Suppressor macrophage (primary cell): ENCODE measurements around the gene FMNL1.
A peak's percentile ranks its signal among the peaks of the same experiment; 100 is the strongest.

Source experiments
- DNase-seq, 4 experiments: peaks; one replicate each; pipeline ENCODE4 v3.0.0-alpha.2; 2020 to 2022
- total RNA-seq, 17 experiments: gene quantifications; one replicate each; lab custom pipeline; 2026; ENCODE audit warnings: mixed read lengths in 6 of 17, inconsistent platforms in 3 of 17; lab: John Stamatoyannopoulos, UW

Gene FMNL1
- 59.2 to 221 (median 133) reads per million in 17 experiments for total RNA-seq

DNA sequence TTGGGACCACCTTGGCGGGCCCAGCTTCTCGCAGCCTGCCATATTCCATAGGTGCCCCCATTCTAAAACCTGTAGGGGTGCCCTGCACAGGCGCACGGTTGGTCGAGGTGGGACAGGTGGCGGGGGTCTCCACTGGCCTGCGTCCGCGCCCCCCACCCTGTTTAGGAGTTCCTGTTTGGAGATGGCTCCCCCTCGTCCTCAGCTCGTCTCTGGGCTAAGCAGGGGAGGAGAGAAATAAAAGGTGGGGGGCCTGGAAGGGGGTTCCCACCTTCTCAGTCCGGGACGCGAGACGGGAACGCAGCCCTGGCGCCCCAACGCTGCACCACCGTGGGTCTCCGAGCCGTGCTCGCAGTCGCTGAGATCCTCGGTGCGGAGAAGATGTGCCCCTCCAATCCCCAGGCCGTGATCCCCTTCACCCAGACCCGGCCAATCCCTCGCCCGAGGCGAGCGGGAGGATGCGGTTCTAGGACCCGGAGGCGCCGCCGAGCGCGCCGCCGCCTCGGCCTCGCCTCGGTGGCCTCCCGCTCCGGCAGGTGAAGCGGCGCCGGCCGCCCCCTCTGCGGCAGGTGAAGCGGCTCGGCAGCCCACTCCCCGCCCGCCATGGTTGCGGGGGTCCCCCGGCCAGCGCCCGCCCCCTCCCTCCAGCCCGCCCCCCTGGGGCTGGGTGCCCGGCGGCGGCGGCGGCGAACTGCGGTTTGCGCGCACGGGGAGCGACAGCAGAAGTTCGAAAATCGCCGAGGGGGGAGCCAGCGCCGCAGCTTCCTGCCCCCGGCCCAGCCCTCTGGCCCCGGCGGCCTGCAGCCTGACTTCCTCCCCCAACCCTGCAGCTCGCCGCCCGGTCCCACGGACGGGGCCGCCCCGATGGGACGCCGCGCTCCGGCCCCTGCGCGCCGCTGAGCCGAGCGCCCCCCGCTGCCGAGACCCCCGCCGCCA is at the start of gene FMNL1:
TSS of gene FMNL1 (plus strand) at position 805 of the 933 bp plus-strand sequence. CDS start 240 bp downstream, outside the sequence.
- peak; percentile 78 to 93 (median 86) for DNase-seq

GRCh38 chr17:45172232-45172540 is 49.5 kb upstream of the FMNL1 start:
- DNase-seq = no peak

DNA sequence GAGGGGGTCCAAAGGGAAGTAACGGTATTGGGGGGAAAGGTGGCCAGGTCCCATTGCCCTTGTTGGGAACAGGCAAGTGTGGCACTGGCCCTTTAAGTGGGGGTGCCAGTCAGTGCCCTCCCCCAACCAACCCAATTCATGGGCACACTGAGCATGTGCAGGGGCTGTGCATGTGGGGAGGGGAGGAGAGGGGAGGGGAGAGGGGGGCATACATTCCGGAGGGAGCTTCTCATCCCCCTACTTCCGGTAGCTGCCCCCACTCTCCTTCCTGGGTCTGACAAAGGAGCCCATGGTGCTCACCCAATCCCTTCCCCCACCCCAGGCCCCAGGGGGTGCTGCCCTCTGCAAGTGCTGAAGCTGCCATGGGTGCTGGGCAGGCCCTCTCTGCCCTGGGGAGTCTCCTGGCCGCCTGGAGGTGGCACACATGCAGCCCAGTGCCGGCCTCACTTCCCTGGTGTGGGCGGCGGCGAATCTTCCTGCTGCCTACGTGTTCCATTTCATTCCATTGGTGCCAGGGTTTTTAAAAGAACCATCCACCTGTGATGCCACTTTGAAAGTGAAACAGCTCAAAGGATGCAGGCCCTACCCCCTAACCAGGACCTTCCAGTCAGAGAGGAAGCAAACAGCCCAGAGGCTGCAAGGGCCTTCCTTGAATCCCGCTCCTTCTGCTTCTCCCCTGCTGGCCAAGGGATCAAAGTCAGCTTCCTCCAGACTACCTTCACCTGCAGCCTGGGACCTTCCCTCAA is 49.0 kb upstream of the FMNL1 start:
- peak; percentile 15 to 66 (median 50) for DNase-seq

GRCh38 chr17:45175759-45176115 is 45.9 kb upstream of the FMNL1 start:
- DNase-seq = no peak

DNA sequence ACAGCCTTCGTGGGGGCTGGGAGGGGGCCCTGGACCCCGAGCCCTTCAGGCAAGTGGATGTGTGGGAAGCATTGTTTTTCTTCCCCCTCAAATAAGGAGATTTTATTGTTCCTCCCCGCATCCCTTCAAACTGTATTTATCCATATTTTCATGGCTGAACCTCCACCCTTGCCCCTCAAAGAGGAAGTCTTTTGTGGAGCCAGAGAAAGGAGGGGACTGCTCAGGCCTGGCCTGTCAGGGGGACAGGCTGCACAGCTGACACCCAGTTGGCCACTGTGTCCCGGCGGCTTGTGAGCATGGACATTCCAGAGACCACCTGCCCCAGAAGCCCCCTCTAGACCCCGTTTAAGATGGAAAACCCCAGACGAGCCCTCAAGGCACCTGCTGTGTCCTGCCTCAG is 44.1 kb upstream of the FMNL1 start:
- DNase-seq = no peak

DNA sequence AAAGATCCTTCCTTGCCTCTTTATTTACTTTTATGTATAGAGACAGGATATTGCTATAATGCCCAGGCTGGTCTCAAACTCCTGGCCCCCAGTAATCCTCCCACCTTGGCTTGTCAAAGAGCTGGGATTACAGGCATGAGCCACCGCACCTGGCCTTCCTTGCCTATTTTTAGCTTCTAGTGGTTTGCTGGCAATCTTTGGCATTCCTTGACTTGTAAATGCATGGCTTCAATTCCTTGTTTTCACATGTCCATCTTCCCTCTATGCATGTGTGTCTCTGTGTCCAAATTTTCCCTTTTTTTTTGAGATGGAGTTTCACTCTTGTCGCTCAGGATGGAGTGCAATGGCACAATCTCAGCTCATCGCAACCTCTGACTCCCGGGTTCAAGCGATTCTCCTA is 37.5 kb upstream of the FMNL1 start:
- DNase-seq = no peak

GRCh38 chr17:45186801-45187354 is 34.8 kb upstream of the FMNL1 start:
- no peak for DNase-seq

- no peak for DNase-seq
These were observed 32.7 kb upstream of the FMNL1 start for GRCh38 chr17:45189009-45189408.

DNA sequence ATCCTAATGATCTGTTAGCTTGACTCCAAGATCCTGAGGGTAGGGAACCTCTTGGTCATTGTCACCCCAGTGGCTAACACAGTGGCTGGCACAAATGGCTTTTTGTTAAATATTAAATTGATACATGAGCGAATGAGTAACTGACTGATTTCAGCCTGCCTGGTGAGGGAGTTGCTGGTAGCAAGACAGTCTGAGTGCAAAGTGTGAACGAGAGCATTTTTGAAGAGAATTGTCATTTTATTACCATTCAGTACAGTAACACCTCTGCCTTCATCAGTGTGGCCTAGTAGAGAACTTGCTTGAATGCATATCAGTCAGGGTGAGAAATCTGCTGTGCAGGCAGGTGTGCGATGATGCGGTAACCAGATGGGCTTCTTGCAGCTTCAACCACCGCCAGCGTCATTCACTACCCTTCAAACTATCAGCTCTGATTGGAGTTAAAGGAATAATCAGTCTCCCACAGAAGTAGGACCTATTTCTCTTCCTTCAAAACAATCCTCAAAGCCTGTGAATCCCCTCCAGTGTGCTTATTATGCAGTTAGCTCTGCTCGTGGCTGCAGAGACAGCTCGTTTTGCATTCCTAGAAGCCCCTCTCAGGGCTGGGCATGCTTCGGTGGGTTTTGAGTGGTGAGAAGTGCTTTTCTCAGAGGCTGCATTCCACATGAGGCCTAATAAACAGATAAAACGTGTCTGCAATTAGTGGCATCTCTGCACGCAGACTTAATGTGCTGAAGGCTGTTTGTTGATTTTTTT is 31.0 kb upstream of the FMNL1 start:
- DNase-seq = no peak

- no peak for DNase-seq
These were observed 26.3 kb upstream of the FMNL1 start for GRCh38 chr17:45195424-45195823.

DNA sequence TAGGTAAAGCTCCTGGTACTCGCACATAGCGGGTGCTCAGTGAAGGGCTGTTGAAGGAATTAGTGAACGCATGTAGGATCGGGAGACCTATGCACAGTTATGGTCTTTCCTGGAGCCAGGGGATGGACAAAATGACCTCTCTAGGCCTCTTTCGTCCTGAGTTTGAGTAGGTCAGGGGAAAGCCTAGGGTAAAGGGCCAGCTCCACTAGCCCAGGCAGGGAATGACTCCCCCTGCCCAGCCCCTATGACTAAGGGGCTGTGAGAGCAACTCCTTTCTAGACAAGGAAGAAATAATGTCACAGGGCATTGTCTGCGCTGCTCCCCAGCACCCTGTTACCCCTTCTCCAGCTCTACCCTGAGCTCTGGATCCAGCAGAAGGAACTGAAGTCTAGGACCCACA is 24.6 kb upstream of the FMNL1 start:
- no peak for DNase-seq

GRCh38 chr17:45197555-45198334 is 23.9 kb upstream of the FMNL1 start:
- peak; percentile 95 to 97 (median 97) for DNase-seq

DNA sequence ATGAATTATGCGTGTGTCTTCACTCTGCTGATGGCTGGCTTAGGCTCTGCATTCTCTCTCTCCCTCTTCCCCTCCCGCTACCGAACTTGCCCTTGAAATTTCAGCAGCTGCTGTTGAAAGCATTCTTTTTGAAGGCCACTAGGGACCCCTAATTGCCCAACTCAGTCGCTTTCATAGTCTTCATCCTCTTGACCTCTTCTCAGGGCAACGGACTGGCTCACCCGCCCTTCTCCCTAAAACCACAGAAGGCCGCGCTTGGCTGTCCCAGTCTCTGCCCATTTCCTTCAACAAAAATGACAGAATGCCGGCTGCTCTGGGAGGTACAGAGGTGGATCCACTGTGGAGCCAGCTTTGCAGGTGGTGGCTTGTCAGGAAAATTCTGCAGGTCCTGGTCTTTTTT is 21.0 kb upstream of the FMNL1 start:
- DNase-seq = peak; percentile 52 to 67 (median 63)

DNA sequence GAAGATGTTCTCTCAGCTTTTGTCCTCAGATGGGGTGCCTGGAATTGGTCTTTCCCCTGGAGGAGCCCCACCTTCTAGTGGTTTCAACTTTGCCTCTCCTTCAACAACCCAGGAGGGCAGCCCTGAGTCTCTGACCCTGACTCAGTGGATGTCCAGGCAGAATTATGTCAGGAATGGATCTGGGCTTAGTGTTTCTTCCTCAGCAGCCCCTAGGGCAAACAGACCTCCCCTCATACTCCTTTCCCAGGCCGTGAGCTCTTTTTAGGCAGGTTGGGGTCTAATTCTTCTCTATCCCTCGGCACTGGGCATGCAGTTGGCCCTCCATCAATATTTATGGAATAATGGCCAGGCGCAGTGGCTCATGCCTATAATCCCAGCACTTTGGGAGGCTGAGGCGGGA is 20.2 kb upstream of the FMNL1 start:
- no peak for DNase-seq

GRCh38 chr17:45201880-45202279 is 19.8 kb upstream of the FMNL1 start:
- DNase-seq = peak; percentile 60 to 88 (median 82)

- peak; percentile 84 to 92 (median 88) for DNase-seq
These were observed 2.6 kb upstream of the FMNL1 start for GRCh38 chr17:45218895-45219661.

DNA sequence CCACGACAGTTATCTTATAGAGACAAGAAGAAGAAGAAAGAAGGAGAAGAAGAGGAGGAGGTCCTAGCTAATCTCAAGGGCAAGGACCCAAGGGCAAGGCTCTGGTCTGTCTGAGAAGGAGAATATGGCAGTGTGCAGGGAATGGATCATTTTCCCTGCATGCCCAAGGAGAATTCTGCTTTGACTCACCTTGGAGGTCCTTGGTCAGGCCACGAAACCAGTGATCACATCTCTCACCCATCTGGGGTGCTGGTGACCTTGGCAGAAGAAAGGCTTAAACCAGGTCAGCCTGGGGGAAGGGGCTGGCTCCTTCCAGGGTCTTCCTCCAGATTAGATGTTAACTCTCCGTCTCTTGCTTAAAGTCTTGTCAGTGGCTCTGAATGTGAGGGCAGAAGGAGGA is 1.6 kb upstream of the FMNL1 start:
- DNase-seq = no peak

GRCh38 chr17:45222014-45222288 is 266 bp downstream of the FMNL1 start:
- peak in 2 of 4 experiments; percentile 37 to 46 for DNase-seq

DNA sequence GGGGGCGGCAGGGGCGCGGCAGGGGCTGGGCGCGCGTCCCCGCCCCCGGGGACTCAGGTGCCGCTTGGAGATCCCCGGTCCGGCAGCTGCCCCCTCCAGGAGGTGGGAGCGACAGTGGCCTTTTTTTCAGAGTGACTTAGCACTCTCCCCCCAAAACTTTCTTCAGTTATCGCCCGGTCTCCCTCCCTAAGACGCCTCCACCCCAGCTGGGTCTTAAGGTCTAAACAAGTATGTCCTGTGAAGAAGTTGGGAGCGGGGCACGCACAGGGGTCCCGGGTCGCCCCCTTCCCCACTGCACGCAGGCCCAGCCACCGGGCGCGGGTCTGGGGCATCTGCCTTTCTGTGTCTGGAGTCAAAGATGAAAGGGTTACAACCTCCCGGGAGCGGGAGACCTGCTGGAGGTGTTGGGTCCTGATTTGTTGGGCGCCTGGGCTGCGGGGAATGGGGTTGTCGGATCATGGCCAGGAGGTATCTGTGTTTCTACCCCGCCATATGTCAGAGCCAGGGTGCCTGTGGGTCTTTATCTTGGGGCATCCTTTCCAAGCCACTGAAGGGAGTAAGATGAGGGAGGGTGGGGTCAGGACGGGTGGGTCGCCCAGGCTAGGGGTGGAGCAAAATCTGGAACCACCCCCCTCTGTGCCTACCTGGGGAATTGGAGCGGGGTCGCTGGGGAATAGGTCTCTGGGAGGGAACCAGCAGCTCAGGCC is 757 bp downstream of the FMNL1 start:
- DNase-seq = peak in 2 of 4 experiments; percentile 27 to 36

DNA sequence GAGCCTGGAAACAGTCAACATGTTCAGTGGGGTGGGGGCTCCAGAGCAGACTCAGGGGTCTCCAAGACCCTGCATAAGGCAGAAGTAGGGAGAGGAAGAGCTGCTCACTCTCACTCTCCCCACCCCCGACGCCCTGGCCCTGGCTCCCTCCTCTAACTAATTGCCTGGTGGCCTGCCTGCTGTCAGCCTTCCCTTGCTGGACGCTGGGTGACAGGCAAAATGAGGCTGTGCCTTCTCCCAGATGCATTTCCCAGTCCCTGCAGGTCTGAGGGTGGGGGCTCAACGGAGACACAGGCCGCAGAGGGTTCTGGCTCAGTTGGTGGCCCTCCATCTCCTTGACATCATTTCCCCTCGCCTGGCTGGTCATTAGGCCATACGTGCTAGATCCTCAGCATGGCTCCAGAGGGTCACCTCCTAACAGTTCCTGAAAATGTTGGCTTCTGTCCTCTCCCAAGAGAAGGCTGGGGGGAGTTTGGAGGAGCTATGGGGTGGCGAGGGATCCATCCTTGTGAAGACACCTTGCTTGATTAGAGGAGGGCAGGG is 1.4 kb downstream of the FMNL1 start:
- DNase-seq = peak in 3 of 4 experiments; percentile 55 to 63 (median 57)
